ENCODE measurements around the gene MRPS16. TPM values are rescaled to one million over a fixed set of nuclear protein-coding genes. Genes with fewer than 3 reads are reported as not detected.

The MRPS16 gene
- total and polyA plus RNA-seq, 9 of the 15 experiments (the other 6 are each of a cell fraction or from before 2014, with no cell fraction given), result 65.0 to 239 (median 146) TPM

GRCh38 chr10:73252445-73253224 lies at the start of gene MRPS16 (continued):
- TF ChIP-seq CREB1 (IDR thresholded peaks at IDR 0.05) (peak; percentile 47), CREB1 (CRISPR knock-in tag; IDR thresholded peaks at IDR 0.05) (peak; percentile 80), ZNF395 (CRISPR knock-in tag; IDR thresholded peaks at IDR 0.05) (no peak), MXI1 (IDR thresholded peaks at IDR 0.05; ENCODE audit: low read depth, low read length) (peak; percentile 87), ZNF507 (tag; conservative IDR thresholded peaks at IDR 0.05) (no peak), ZNF76 (CRISPR knock-in tag; IDR thresholded peaks at IDR 0.05; ENCODE audit: borderline replicate concordance) (0 out of 2 replicates have a peak, but pooled peaks have one; percentile 67), DEAF1 (CRISPR knock-in tag; IDR thresholded peaks at IDR 0.05) (no peak), IRF9 (tag; IDR thresholded peaks at IDR 0.05) (no peak), PATZ1 (CRISPR knock-in tag; IDR thresholded peaks at IDR 0.05; ENCODE audit: borderline replicate concordance) (no peak), ZNF274 (IDR thresholded peaks at IDR 0.05; ENCODE audit: borderline replicate concordance, low read depth, low read length) (no peak), ELF4 (CRISPR knock-in tag; IDR thresholded peaks at IDR 0.05) (peak; percentile 56; the same call in 1 of the 2 replicates), SFPQ (IDR thresholded peaks at IDR 0.05; ENCODE audit: low read depth, low read length) (no peak), BCOR (IDR thresholded peaks at IDR 0.05) (peak; percentile 40), TCF3 (CRISPR knock-in tag; IDR thresholded peaks at IDR 0.05) (peak; percentile 48), ZNF75A (CRISPR knock-in tag; IDR thresholded peaks at IDR 0.05) (no peak), HNRNPH1 (optimal IDR thresholded peaks at IDR 0.05; ENCODE audit: low read depth, low read length) (no peak), ZBTB12 (CRISPR knock-in tag; IDR thresholded peaks at IDR 0.05) (peak; percentile 6; the same call in 1 of the 2 replicates), ZNF124 (CRISPR knock-in tag; IDR thresholded peaks at IDR 0.05) (no peak)
